Right lobe of liver (tissue), 6 donors: ENCODE measurements around the gene ASTN1. TPM values are rescaled to one million over a fixed set of nuclear protein-coding genes. Genes with fewer than 3 reads are reported as not detected.
A peak's percentile ranks its signal among the peaks of the same experiment; 100 is the strongest.

Experiments used
- ATAC-seq, 4 donors: fragments of 200-7000 bp; cut with Tn5 transposase; one replicate each; pipeline ENCODE4 v1.9.1; 2020; ENCODE audit warnings: mild to moderate bottlenecking in 4 of 4, moderate library complexity in 4 of 4
- DNase-seq, 3 donors: peaks; one replicate each; pipeline ENCODE4 v3.0.0-alpha.2; 2020
- H3K27ac ChIP-seq, 3 donors: fragments of 200-600 bp; one replicate each; pipeline ENCODE4 v1.8.0; 2022
- H3K27me3 ChIP-seq, 2 donors: fragments of 200-600 bp; one replicate each; pipeline ENCODE4 v1.8.0; 2022
- H3K36me3 ChIP-seq, 4 donors: fragments of 200-600 bp; sonication (generic) in 1 of 4; one replicate each; pipeline versions ENCODE4 v1.5.1 to v1.8.0; 2017 to 2022; ENCODE audit warnings: control low read depth in 1 of 4
- H3K4me1 ChIP-seq, 4 donors: fragments of 200-600 bp; sonication (generic) in 1 of 4; one replicate each; pipeline versions ENCODE4 v1.5.1 to v1.8.0; 2017 to 2022; ENCODE audit warnings: control low read depth in 1 of 4
- H3K4me3 ChIP-seq, 3 donors: fragments of 200-600 bp; one replicate each; pipeline ENCODE4 v1.8.0; 2022
- H3K9me3 ChIP-seq, 4 donors: fragments of 200-600 bp; sonication (generic) in 1 of 4; one replicate each; pipeline versions ENCODE4 v1.5.1 to v1.8.0; 2017 to 2022; ENCODE audit warnings: control low read depth in 1 of 4
- POLR2A ChIP-seq: fragments of 450-650 bp; IDR thresholded peaks from one replicate; pipeline ENCODE4 v1.6.1; 2017; ENCODE audit warnings: antibody characterized with exemption, mild to moderate bottlenecking
- WGBS: methylation state at CpG from one replicate; pipeline ENCODE4 v1.1.6; 2018; ENCODE audit warnings: low coverage, low lambda C conversion rate; ENCODE audit not compliant: insufficient coverage; ENCODE audit errors: missing lambda C conversion rate; 5-methylcytosine and 5-hydroxymethylcytosine counted together
- intact Hi-C, 2 donors: fragments of 100-400 bp; cut with DNase I; formaldehyde crosslinking; loops; one replicate each; pipeline versions ENCODE4 v1.11.2 to v1.14.1; 2022
- total RNA-seq, 6 experiments: library from RNA; depleted of rRNA in 2 of 6; stranded (reverse); fragments of >200 nt in 2 of 6; fragmentation: NEBNext Ultra II Directional in 3 of 6; extraction: Animal tissue kit (Norgen Biotek cat#: 25700) in 3 of 6; gene quantifications; one replicate each; pipeline versions ENCODE4 v1.1.0 to v1.2.4, GENCODE V29; 2016 to 2023
- TF ChIP-seq, protein P1 (sequence below), 4 donors: fragments of 200-600 bp in 3 of 4; fragments of 450-650 bp in 1 of 4; IDR thresholded peaks; one replicate each; pipeline versions ENCODE4 v1.5.1 to v1.8.0; 2016 to 2022; ENCODE audit warnings: antibody characterized with exemption in 4 of 4, mild to moderate bottlenecking in 2 of 4
- donor health status: DM: no; HTN: yes; CAD: no.
- donor health status: DM: no; HTN: no; CAD: no.
- donor health status: DM: no; HTN: no; CAD: no.
- donor health status: DM: no; HTN: yes; CAD: no.
- donor health status: DM: no; HTN: yes; CAD: no.

The ASTN1 gene
- total RNA-seq, 6 experiments from 2014 or later: 0.06 to 0.78 (median 0.18) TPM

- H3K27ac ChIP-seq: no peak overlapping the region
- no peaks in the 10 kb centered on the region for H3K36me3 ChIP-seq
- intact Hi-C loops: no loop called here
- TF ChIP-seq, protein P1, sequence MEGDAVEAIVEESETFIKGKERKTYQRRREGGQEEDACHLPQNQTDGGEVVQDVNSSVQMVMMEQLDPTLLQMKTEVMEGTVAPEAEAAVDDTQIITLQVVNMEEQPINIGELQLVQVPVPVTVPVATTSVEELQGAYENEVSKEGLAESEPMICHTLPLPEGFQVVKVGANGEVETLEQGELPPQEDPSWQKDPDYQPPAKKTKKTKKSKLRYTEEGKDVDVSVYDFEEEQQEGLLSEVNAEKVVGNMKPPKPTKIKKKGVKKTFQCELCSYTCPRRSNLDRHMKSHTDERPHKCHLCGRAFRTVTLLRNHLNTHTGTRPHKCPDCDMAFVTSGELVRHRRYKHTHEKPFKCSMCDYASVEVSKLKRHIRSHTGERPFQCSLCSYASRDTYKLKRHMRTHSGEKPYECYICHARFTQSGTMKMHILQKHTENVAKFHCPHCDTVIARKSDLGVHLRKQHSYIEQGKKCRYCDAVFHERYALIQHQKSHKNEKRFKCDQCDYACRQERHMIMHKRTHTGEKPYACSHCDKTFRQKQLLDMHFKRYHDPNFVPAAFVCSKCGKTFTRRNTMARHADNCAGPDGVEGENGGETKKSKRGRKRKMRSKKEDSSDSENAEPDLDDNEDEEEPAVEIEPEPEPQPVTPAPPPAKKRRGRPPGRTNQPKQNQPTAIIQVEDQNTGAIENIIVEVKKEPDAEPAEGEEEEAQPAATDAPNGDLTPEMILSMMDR (IDR thresholded peaks at IDR 0.05): no peak
- no peak for TF ChIP-seq POLR2A
- no peak overlapping the region for H3K4me3 ChIP-seq
- 100% methylated on average over 1 of the region's 1 CpG for WGBS
- H3K9me3 ChIP-seq: no peaks in the 10 kb centered on the region
- no peaks in the 10 kb centered on the region for H3K27me3 ChIP-seq
- DNase-seq (no peak), ATAC-seq (no peak)
- no peaks in the 10 kb centered on the region for H3K4me1 ChIP-seq
Measured at GRCh38 chr1:176942346-176942745, 222.2 kb downstream of the ASTN1 start.

DNA sequence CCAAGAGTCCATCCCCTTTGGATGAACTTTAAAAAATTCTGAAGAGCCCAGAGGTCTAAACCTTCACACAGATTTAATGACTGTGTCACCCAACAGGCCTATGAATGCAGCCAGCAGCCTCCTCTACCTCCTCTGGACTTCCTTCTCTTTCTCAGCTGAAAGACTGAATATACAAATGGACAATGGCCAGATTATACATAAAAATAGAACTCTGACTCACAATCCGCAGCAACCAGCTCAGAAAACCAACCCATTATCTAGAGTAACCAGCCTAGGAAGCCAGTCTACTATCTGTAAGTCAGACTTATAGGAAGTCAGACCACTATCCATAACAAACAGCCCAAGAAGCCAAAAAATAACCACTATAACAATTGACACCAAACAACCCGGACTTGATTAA is 224.5 kb downstream of the ASTN1 start:
- Histone ChIP-seq H3K4me1 (no peaks in the 10 kb centered on the region), H3K27me3 (no peaks in the 10 kb centered on the region), H3K36me3 (no peaks in the 10 kb centered on the region), H3K27ac (no peak overlapping the region), H3K9me3 (no peaks in the 10 kb centered on the region), H3K4me3 (no peak overlapping the region)
- 39% methylated on average over 2 of the region's 2 CpGs for WGBS
- DNase-seq: no peak
- no peak for TF ChIP-seq POLR2A
- TF ChIP-seq, protein P1 (IDR thresholded peaks at IDR 0.05): no peak
- intact Hi-C loops: no loop called here
- ATAC-seq: no peak

DNA sequence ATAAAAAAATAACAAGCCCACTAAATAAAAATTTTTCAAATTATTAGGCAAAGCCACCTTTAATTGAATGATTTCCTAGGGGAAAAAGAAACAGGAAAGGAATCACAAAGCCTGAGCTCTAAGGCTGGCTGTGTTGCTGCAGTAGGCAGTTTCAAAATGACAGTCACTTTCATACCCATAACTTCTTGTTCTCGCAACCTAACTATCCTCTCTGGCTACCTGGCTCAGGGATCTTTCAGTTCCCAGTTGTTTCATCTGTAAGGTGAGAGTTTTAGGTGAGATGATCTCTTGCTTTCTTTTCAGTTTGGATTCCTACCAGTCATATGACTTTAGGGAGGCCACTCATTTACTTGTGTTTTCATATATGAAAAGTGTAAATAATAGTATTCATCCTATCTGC is 226.1 kb downstream of the ASTN1 start:
- Histone ChIP-seq H3K4me1 (peaks cover 0 to 4% (median 0%) of the 10 kb centered on the region in 4 donors), H3K9me3 (no peaks in the 10 kb centered on the region), H3K4me3 (no peak overlapping the region), H3K36me3 (no peaks in the 10 kb centered on the region), H3K27ac (no peak overlapping the region), H3K27me3 (no peaks in the 10 kb centered on the region)
- 88% methylated on average over 1 of the region's 1 CpG for WGBS
- TF ChIP-seq, protein P1 (IDR thresholded peaks at IDR 0.05): no peak
- no peak for TF ChIP-seq POLR2A
- DNase-seq: no peak
- no peak for ATAC-seq
- intact Hi-C loops: no loop called here

DNA sequence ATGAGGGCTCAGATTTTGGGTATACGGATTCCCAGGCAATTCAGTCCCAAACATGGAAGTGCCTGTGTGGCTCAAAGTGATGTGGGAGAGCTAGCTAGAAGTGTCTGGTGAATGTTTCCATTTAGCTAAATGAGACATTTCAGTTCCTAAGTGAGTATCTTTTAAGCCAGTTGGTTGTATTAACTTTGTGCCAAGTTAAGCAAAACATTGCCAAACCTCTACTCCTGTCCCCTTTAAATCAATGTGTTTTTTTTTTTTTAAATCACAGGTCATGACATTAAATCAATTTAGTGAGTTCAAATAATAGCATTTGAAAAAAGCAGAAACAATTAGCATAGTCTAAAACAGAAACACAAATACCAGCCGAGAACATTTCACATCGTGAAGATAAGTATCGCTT is 230.1 kb downstream of the ASTN1 start:
- H3K27me3 ChIP-seq: no peaks in the 10 kb centered on the region
- H3K4me1 ChIP-seq: peaks cover 0 to 7% (median 0%) of the 10 kb centered on the region in 4 donors
- WGBS: 57% methylated on average over 4 of the region's 4 CpGs
- TF ChIP-seq, protein P1 (IDR thresholded peaks at IDR 0.05): no peak
- TF ChIP-seq POLR2A: no peak
- no peaks in the 10 kb centered on the region for H3K9me3 ChIP-seq
- H3K27ac ChIP-seq: no peak overlapping the region
- DNase-seq (no peak), ATAC-seq (peak; percentile 20 to 68 (median 40))
- H3K4me3 ChIP-seq: no peak overlapping the region
- intact Hi-C loops: no loop called here
- no peaks in the 10 kb centered on the region for H3K36me3 ChIP-seq
